HCT116 (cell line): ENCODE measurements around the gene CTNND2.

Experiments used
- CBX3 ChIP-seq: IDR thresholded peaks from 2 replicates; pipeline ENCODE4 v1.6.1; 2012; ENCODE audit warnings: low read depth
- CEBPB ChIP-seq: IDR thresholded peaks from 2 replicates; pipeline ENCODE4 v1.6.1; 2012; ENCODE audit warnings: low read depth
- POLR2A ChIP-seq: IDR thresholded peaks from 2 replicates; pipeline ENCODE4 v1.7.0; 2011; ENCODE audit warnings: borderline replicate concordance; ENCODE audit not compliant: insufficient read depth, insufficient read length; ENCODE audit errors: extremely low read depth
- TF ChIP-seq, protein P1 (sequence below), 3 experiments: fragments of 200-600 bp in 1 of 3; sonication (generic) in 1 of 3; IDR thresholded peaks in 2 of 3; conservative IDR thresholded peaks in 1 of 3; 2 replicates each; pipeline ENCODE4 v1.5.1; 2012 to 2017; ENCODE audit warnings: low read depth in 2 of 3, low read length in 2 of 3, antibody characterized with exemption in 1 of 3, borderline replicate concordance in 1 of 3, control low read depth in 1 of 3, mild to moderate bottlenecking in 1 of 3, mixed read lengths in 1 of 3, mixed run types in 1 of 3, moderate library complexity in 1 of 3; ENCODE audit not compliant: insufficient read depth in 1 of 3

DNA sequence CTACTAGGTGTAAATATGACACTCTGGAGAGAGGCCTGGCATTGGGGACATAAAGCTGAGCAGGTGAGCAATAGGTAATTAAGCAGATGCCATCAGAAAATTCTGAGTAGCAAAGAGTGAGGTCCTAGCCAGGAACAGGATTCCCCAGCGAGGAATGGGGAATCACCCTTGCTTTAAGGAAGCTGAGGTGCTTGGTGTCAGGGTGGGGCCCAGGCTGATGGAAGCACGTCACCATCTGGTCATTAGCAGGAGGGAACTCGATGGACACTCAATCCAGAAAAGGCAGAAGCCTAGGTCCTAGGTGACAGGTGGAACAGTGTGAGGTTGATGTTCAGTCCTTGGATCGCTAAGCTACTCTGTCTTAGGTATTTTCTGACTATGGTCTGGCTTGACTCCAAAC, 580.5 kb downstream of the CTNND2 start:
- TF ChIP-seq, protein P1, sequence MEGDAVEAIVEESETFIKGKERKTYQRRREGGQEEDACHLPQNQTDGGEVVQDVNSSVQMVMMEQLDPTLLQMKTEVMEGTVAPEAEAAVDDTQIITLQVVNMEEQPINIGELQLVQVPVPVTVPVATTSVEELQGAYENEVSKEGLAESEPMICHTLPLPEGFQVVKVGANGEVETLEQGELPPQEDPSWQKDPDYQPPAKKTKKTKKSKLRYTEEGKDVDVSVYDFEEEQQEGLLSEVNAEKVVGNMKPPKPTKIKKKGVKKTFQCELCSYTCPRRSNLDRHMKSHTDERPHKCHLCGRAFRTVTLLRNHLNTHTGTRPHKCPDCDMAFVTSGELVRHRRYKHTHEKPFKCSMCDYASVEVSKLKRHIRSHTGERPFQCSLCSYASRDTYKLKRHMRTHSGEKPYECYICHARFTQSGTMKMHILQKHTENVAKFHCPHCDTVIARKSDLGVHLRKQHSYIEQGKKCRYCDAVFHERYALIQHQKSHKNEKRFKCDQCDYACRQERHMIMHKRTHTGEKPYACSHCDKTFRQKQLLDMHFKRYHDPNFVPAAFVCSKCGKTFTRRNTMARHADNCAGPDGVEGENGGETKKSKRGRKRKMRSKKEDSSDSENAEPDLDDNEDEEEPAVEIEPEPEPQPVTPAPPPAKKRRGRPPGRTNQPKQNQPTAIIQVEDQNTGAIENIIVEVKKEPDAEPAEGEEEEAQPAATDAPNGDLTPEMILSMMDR (IDR thresholded peaks at IDR 0.05 in 2 of 3, conservative IDR thresholded peaks at IDR 0.05 in 1 of 3; ENCODE audit: borderline replicate concordance in 1 of 3, insufficient read depth in 1 of 3, low read depth in 2 of 3, low read length in 2 of 3) = no peak
- TF ChIP-seq CBX3 = no peak
- no peak for TF ChIP-seq CEBPB
- no peak for TF ChIP-seq POLR2A
